Measurements from ENCODE around the gene ZNF837. TPM values are rescaled to one million over a fixed set of nuclear protein-coding genes. Genes with fewer than 3 reads are reported as not detected.
A peak's percentile ranks its signal among the peaks of the same experiment; 100 is the strongest.

Gene ZNF837
- total and polyA plus RNA-seq, 2 of the 4 experiments (the other 2 are of a cell fraction) = 0.54 to 1.2 TPM

DNA sequence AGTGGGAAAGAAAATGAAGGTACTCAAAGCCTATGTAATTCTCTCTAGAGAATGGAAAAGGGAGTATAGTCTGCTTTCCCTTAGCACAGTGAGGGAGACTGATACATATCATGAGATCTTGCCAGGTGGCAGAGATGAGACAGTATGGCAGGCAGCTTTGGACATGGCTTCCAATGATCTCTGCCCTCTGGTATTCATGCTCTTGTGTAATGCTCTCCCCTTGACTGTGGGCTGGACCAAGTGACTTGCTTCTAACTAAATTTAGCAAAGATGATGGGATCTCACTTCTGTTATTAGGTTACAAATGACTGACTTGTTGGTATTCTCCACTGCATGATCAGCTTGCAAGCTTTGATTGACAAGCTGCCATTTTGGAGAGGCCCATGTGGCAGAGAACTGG is 48.9 kb upstream of the ZNF837 start:
- Histone ChIP-seq H3K79me1 (ENCODE audit: low read depth in 1 of 2, low read length in 2 of 2) (peaks cover 0 to 4% of the 10 kb centered on the region in 2 experiments; a peak in 1 of 4 replicates), H4K8ac (ENCODE audit: low read depth in 2 of 2, low read length in 2 of 2) (no peak overlapping the region), H2AK9ac (replicated peaks; ENCODE audit: low read depth, low read length, poor library complexity) (no peak overlapping the region), H3K14ac (replicated peaks; ENCODE audit: low read depth, low read length) (no peak overlapping the region), H4K5ac (ENCODE audit: low read depth, low read length) (no peak overlapping the region), H3K4me1 (ENCODE audit: control insufficient read depth, insufficient read depth, low read length) (no peaks in the 10 kb centered on the region), H3K18ac (ENCODE audit: low read depth, low read length) (no peak overlapping the region), H3K56ac (ENCODE audit: extremely low read depth, insufficient read depth, low read length) (no peak overlapping the region), H2BK15ac (ENCODE audit: low read depth, low read length) (no peak overlapping the region), H3K36me3 (ENCODE audit: control insufficient read depth, insufficient read depth, low read length) (peaks cover 37% of the 10 kb centered on the region), H3K23ac (ENCODE audit: low read depth, low read length) (no peak overlapping the region), H3K4ac (ENCODE audit: low read depth, low read length) (no peak overlapping the region), H2BK20ac (ENCODE audit: low read depth, low read length) (no peak overlapping the region), H3K4me2 (ENCODE audit: low read depth, low read length) (no peak overlapping the region), H3K9ac (ENCODE audit: low read depth, low read length) (no peak overlapping the region), H4K20me1 (ENCODE audit: insufficient read depth, low read length) (no peaks in the 10 kb centered on the region), H3K27ac (ENCODE audit: insufficient read depth, low read length) (no peak overlapping the region), H2AFZ (replicated peaks; ENCODE audit: low read length, poor library complexity) (no peak overlapping the region), H2BK5ac (ENCODE audit: low read depth, low read length, poor library complexity, severe bottlenecking) (no peak overlapping the region), H4K91ac (ENCODE audit: insufficient read depth, low read depth, low read length) (no peak overlapping the region), H3K9me3 (ENCODE audit: control insufficient read depth, insufficient read depth, low read length) (peaks cover 81% of the 10 kb centered on the region), H3K9me1 (ENCODE audit: insufficient read depth, low read length) (no peaks in the 10 kb centered on the region), H2BK120ac (ENCODE audit: low read depth, low read length) (no peak overlapping the region), H3K27me3 (ENCODE audit: control insufficient read depth, insufficient read depth, low read length) (no peaks in the 10 kb centered on the region), H2AK5ac (ENCODE audit: low read depth, low read length) (no peak overlapping the region), H3K4me3 (ENCODE audit: insufficient read depth, low read depth, low read length) (no peak overlapping the region)
- dilution Hi-C loops (cut with HindIII; ENCODE audit: low sequenced_read_pairs, unreplicated experiment) (no loop called here), intact Hi-C loops (cut with micrococcal nuclease) (no loop called here), in situ Hi-C loops (cut with MboI; ENCODE audit: low sequenced_read_pairs) (no loop called here)
- CTCF ChIA-PET = no interaction called here
- peak; percentile 26 for DNase-seq
- no TSS peak for BruUV-seq (replicated peaks)
- POLR2A ChIA-PET (ENCODE audit: unreplicated experiment) = no interaction called here
- TF ChIP-seq POLR2A (IDR thresholded peaks at IDR 0.05; ENCODE audit: low read depth, low read length) (no peak), CEBPB (IDR thresholded peaks at IDR 0.05; ENCODE audit: low read depth, low read length) (peak; percentile 15; the same call in 1 of the 2 replicates)
- ATAC-seq (ENCODE audit: low read depth) = peak; percentile 40; the same call in 1 of the 2 replicates

Data from IMR-90 (cell line).